Measurements from ENCODE around the gene ACOXL. TPM values are rescaled to one million over a fixed set of nuclear protein-coding genes. Genes with fewer than 3 reads are reported as not detected.

Gene ACOXL
- total and polyA plus RNA-seq, 9 of the 15 experiments (the other 6 are each of a cell fraction or from before 2014, with no cell fraction given), result 0.31 to 0.56 TPM; not detected in 7

DNA sequence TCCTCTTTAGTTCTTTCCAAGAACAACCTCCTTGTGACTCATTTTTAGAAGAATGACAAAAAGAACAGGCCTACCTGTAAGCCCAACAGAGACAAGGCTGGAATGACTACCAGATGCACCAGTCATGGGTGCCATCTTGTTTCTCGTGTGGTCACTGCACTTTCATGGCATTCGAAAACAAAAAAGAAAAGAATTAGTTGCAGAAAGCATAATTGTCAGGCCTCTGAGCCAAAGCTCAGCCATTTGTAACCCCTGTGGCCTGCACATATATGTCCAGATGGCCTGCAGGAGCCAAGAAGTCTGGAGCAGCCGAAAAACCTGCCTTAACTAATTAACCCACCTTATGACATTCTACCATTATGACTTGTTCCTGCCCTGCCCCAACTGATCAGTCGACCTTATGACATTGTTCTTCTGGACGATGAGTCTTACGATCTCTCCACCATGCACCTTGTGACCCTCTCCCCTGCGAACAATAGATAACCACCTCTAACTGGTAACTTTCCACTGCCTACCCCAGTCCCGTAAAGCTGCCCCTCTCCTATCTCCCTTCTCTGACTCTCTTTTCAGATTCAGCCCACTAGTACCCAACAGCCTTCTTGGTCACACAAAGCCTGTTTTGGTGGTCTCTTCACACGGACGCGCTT lies 40.6 kb upstream of the ACOXL start (continued):
- TF ChIP-seq, protein P1, sequence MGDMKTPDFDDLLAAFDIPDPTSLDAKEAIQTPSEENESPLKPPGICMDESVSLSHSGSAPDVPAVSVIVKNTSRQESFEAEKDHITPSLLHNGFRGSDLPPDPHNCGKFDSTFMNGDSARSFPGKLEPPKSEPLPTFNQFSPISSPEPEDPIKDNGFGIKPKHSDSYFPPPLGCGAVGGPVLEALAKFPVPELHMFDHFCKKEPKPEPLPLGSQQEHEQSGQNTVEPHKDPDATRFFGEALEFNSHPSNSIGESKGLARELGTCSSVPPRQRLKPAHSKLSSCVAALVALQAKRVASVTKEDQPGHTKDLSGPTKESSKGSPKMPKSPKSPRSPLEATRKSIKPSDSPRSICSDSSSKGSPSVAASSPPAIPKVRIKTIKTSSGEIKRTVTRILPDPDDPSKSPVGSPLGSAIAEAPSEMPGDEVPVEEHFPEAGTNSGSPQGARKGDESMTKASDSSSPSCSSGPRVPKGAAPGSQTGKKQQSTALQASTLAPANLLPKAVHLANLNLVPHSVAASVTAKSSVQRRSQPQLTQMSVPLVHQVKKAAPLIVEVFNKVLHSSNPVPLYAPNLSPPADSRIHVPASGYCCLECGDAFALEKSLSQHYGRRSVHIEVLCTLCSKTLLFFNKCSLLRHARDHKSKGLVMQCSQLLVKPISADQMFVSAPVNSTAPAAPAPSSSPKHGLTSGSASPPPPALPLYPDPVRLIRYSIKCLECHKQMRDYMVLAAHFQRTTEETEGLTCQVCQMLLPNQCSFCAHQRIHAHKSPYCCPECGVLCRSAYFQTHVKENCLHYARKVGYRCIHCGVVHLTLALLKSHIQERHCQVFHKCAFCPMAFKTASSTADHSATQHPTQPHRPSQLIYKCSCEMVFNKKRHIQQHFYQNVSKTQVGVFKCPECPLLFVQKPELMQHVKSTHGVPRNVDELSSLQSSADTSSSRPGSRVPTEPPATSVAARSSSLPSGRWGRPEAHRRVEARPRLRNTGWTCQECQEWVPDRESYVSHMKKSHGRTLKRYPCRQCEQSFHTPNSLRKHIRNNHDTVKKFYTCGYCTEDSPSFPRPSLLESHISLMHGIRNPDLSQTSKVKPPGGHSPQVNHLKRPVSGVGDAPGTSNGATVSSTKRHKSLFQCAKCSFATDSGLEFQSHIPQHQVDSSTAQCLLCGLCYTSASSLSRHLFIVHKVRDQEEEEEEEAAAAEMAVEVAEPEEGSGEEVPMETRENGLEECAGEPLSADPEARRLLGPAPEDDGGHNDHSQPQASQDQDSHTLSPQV (IDR thresholded peaks at IDR 0.05), result peak; percentile 98
- no peak for TF ChIP-seq HNRNPUL1 (IDR thresholded peaks at IDR 0.05; ENCODE audit: low read length)
- TF ChIP-seq, protein P2, sequence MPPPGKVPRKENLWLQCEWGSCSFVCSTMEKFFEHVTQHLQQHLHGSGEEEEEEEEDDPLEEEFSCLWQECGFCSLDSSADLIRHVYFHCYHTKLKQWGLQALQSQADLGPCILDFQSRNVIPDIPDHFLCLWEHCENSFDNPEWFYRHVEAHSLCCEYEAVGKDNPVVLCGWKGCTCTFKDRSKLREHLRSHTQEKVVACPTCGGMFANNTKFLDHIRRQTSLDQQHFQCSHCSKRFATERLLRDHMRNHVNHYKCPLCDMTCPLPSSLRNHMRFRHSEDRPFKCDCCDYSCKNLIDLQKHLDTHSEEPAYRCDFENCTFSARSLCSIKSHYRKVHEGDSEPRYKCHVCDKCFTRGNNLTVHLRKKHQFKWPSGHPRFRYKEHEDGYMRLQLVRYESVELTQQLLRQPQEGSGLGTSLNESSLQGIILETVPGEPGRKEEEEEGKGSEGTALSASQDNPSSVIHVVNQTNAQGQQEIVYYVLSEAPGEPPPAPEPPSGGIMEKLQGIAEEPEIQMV (tag; conservative IDR thresholded peaks at IDR 0.05; ENCODE audit: low read depth), result no peak; the same call in 1 of the 2 replicates
- TF ChIP-seq CBX2 (IDR thresholded peaks at IDR 0.05; ENCODE audit: insufficient read depth, low read length, poor library complexity, severe bottlenecking), result no peak
- 0 out of 2 replicates have a peak, but pooled peaks have one; percentile 54 for TF ChIP-seq KLF6 (CRISPR knock-in tag; IDR thresholded peaks at IDR 0.05; ENCODE audit: borderline replicate concordance)
- no peak for TF ChIP-seq ZNF444 (CRISPR knock-in tag; IDR thresholded peaks at IDR 0.05)
- peak; percentile 79 for TF ChIP-seq ZNF583 (CRISPR knock-in tag; IDR thresholded peaks at IDR 0.05)
- TF ChIP-seq POLR2AphosphoS5 (IDR thresholded peaks at IDR 0.05; ENCODE audit: control insufficient read depth, insufficient read depth, low read depth, low read length), result 0 out of 2 replicates have a peak, but pooled peaks have one; percentile 40
- no peak for TF ChIP-seq GABPB1 (CRISPR knock-in tag; IDR thresholded peaks at IDR 0.05)
- TF ChIP-seq MEF2D (tag; conservative IDR thresholded peaks at IDR 0.05; ENCODE audit: low read depth), result no peak
- no peak for TF ChIP-seq ZNF740 (CRISPR knock-in tag; IDR thresholded peaks at IDR 0.05)
- peak in 1 of 2 experiments; percentile 46; a peak in 1 of 4 replicates for TF ChIP-seq ZNF740 (tag; IDR thresholded peaks at IDR 0.05)
- TF ChIP-seq LEF1 (IDR thresholded peaks at IDR 0.05), result no peak; the same call in 1 of the 2 replicates
- no peak for TF ChIP-seq STAG1 (CRISPR knock-in tag; IDR thresholded peaks at IDR 0.05; ENCODE audit: borderline replicate concordance)
- peak; percentile 66 for TF ChIP-seq NFIC (IDR thresholded peaks at IDR 0.05)
- TF ChIP-seq ETV6 (IDR thresholded peaks at IDR 0.05; ENCODE audit: borderline replicate concordance in 1 of 2, low read depth in 2 of 2, low read length in 1 of 2), result no peak
- no peak for TF ChIP-seq ETV6 (CRISPR knock-in tag; IDR thresholded peaks at IDR 0.05; ENCODE audit: borderline replicate concordance)
- no peak for TF ChIP-seq TAF15 (IDR thresholded peaks at IDR 0.05; ENCODE audit: low read depth, low read length)
- no peak for TF ChIP-seq COPS2 (conservative IDR thresholded peaks at IDR 0.05)
- TF ChIP-seq KDM2B (CRISPR knock-in tag; IDR thresholded peaks at IDR 0.05), result no peak
- TF ChIP-seq CBFA2T2 (conservative IDR thresholded peaks at IDR 0.05), result peak; percentile 87

All from K562 (cell line).